GM21515 (cell line): ENCODE results near the gene KRT79.

Experiments used
- ATAC-seq: cut with Tn5 transposase; IDR thresholded peaks from one replicate; pipeline ENCODE4 v1.9.1; 2021; ENCODE audit not compliant: unreplicated experiment

KRT79 gene

GRCh38 chr12:52772188-52772587, 61.9 kb downstream of the KRT79 start:
- ATAC-seq: no peak

- ATAC-seq: no peak
Measured at GRCh38 chr12:52771505-52771904, 62.6 kb downstream of the KRT79 start.
